DOHH2 (cell line): ENCODE data around the gene STPG3.

ENCODE experiments used
- CTCF ChIP-seq: fragments of 200-600 bp; sonication (generic); IDR thresholded peaks from one replicate; pipeline ENCODE4 v1.5.1; 2014; ENCODE audit warnings: antibody characterized with exemption, mild to moderate bottlenecking, low read depth, low read length; ENCODE audit not compliant: poor library complexity, severe bottlenecking
- EZH2phosphoT487 ChIP-seq: fragments of 200-600 bp; sonication (generic); IDR thresholded peaks from 2 replicates; pipeline ENCODE4 v1.6.1; 2017; ENCODE audit warnings: borderline replicate concordance, mild to moderate bottlenecking, antibody characterized with exemption, low read length, moderate library complexity, mixed read lengths

GRCh38 chr9:137217276-137218211 lies 33.5 kb upstream of the STPG3 start:
- no peak for TF ChIP-seq EZH2phosphoT487
- TF ChIP-seq CTCF = no peak
